ENCODE results near the gene ITSN1. TPM values are rescaled to one million over a fixed set of nuclear protein-coding genes. Genes with fewer than 3 reads are reported as not detected.

The ITSN1 gene
- total and polyA plus RNA-seq, 2 donors from 2014 or later, result 8.1 to 42.5 TPM

- DNase-seq (no peak), FAIRE-seq (no peak)
- H3K4me3 ChIP-seq (ENCODE audit: low read length in 3 of 3), result no peak overlapping the region
- TF ChIP-seq, protein P1, sequence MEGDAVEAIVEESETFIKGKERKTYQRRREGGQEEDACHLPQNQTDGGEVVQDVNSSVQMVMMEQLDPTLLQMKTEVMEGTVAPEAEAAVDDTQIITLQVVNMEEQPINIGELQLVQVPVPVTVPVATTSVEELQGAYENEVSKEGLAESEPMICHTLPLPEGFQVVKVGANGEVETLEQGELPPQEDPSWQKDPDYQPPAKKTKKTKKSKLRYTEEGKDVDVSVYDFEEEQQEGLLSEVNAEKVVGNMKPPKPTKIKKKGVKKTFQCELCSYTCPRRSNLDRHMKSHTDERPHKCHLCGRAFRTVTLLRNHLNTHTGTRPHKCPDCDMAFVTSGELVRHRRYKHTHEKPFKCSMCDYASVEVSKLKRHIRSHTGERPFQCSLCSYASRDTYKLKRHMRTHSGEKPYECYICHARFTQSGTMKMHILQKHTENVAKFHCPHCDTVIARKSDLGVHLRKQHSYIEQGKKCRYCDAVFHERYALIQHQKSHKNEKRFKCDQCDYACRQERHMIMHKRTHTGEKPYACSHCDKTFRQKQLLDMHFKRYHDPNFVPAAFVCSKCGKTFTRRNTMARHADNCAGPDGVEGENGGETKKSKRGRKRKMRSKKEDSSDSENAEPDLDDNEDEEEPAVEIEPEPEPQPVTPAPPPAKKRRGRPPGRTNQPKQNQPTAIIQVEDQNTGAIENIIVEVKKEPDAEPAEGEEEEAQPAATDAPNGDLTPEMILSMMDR (IDR thresholded peaks at IDR 0.05; ENCODE audit: borderline replicate concordance, extremely low read depth, insufficient read depth), result no peak
- H3K9me3 ChIP-seq (ENCODE audit: control insufficient read depth in 2 of 3, insufficient read depth in 1 of 3, low read length in 3 of 3), result no peaks in the 10 kb centered on the region
- intact Hi-C loops (cut with DNase I), result no loop called here
- H3K27ac ChIP-seq (ENCODE audit: low read depth in 2 of 2, low read length in 2 of 2), result no peak overlapping the region
- no peaks in the 10 kb centered on the region for H3K36me3 ChIP-seq (ENCODE audit: control insufficient read depth in 2 of 3, insufficient read depth in 3 of 3, low read length in 3 of 3)
- H3K27me3 ChIP-seq (ENCODE audit: control insufficient read depth, insufficient read depth, low read length), result no peaks in the 10 kb centered on the region
- peaks cover 0 to 7% (median 4%) of the 10 kb centered on the region in 3 donors for H3K4me1 ChIP-seq (ENCODE audit: control insufficient read depth in 2 of 3, insufficient read depth in 2 of 3, low read depth in 1 of 3, low read length in 3 of 3)
- no peak overlapping the region for H3K9ac ChIP-seq (ENCODE audit: low read length in 3 of 3)
These were observed 301.0 kb downstream of the ITSN1 start for GRCh38 chr21:33943293-33943692.

- Histone ChIP-seq H3K4me1 (ENCODE audit: control insufficient read depth in 2 of 3, insufficient read depth in 2 of 3, low read depth in 1 of 3, low read length in 3 of 3) (peaks cover 3 to 10% (median 7%) of the 10 kb centered on the region in 3 donors), H3K9ac (ENCODE audit: low read length in 3 of 3) (no peak overlapping the region), H3K9me3 (ENCODE audit: control insufficient read depth in 2 of 3, insufficient read depth in 1 of 3, low read length in 3 of 3) (no peaks in the 10 kb centered on the region), H3K4me3 (ENCODE audit: low read length in 3 of 3) (no peak overlapping the region), H3K27ac (ENCODE audit: low read depth in 2 of 2, low read length in 2 of 2) (no peak overlapping the region), H3K27me3 (ENCODE audit: control insufficient read depth, insufficient read depth, low read length) (no peaks in the 10 kb centered on the region), H3K36me3 (ENCODE audit: control insufficient read depth in 2 of 3, insufficient read depth in 3 of 3, low read length in 3 of 3) (no peaks in the 10 kb centered on the region)
- DNase-seq (no peak), FAIRE-seq (no peak)
- TF ChIP-seq, protein P1 (IDR thresholded peaks at IDR 0.05; ENCODE audit: borderline replicate concordance, extremely low read depth, insufficient read depth), result no peak
- intact Hi-C loops (cut with DNase I), result no loop called here
These were observed 302.0 kb downstream of the ITSN1 start for GRCh38 chr21:33944185-33944763.

- Histone ChIP-seq H3K4me3 (ENCODE audit: low read length in 3 of 3) (no peak overlapping the region), H3K27ac (ENCODE audit: low read depth in 2 of 2, low read length in 2 of 2) (no peak overlapping the region), H3K36me3 (ENCODE audit: control insufficient read depth in 2 of 3, insufficient read depth in 3 of 3, low read length in 3 of 3) (no peaks in the 10 kb centered on the region), H3K4me1 (ENCODE audit: control insufficient read depth in 2 of 3, insufficient read depth in 2 of 3, low read depth in 1 of 3, low read length in 3 of 3) (peaks cover 3 to 10% (median 7%) of the 10 kb centered on the region in 3 donors), H3K27me3 (ENCODE audit: control insufficient read depth, insufficient read depth, low read length) (no peaks in the 10 kb centered on the region), H3K9ac (ENCODE audit: low read length in 3 of 3) (no peak overlapping the region), H3K9me3 (ENCODE audit: control insufficient read depth in 2 of 3, insufficient read depth in 1 of 3, low read length in 3 of 3) (no peaks in the 10 kb centered on the region)
- DNase-seq, result no peak
- FAIRE-seq, result no peak
- intact Hi-C loops (cut with DNase I), result no loop called here
- TF ChIP-seq, protein P1 (IDR thresholded peaks at IDR 0.05; ENCODE audit: borderline replicate concordance, extremely low read depth, insufficient read depth), result no peak
These were observed 303.5 kb downstream of the ITSN1 start for GRCh38 chr21:33945652-33946270.
